HepG2 (cell line): ENCODE data around the gene CMC1.

Source experiments
- ATF7 ChIP-seq, 2 experiments: fragments of 450-650 bp in 1 of 2; sonication (generic) in 1 of 2; formaldehyde crosslinking in 1 of 2; IDR thresholded peaks; 2 replicates each; pipeline versions ENCODE4 v1.4.0 to v1.6.1; 2016 to 2020; ENCODE audit warnings: antibody characterized with exemption in 1 of 2, mild to moderate bottlenecking in 1 of 2, missing genetic modification reagents in 1 of 2
- FOXJ3 ChIP-seq: sonication (generic); formaldehyde crosslinking; IDR thresholded peaks from 2 replicates; pipeline ENCODE4 v1.4.0; 2020; ENCODE audit warnings: missing genetic modification reagents, mild to moderate bottlenecking, borderline replicate concordance
- IKZF1 ChIP-seq: fragments of 450-650 bp; IDR thresholded peaks from 2 replicates; pipeline ENCODE4 v1.7.1; 2016
- KAT7 ChIP-seq: IDR thresholded peaks from 2 replicates; pipeline ENCODE4 v1.6.1; 2018; ENCODE audit warnings: borderline replicate concordance, missing compliant biosample characterization
- PPARG ChIP-seq: conservative IDR thresholded peaks from 2 replicates; pipeline ENCODE4 v1.6.1; 2016; ENCODE audit warnings: missing biosample characterization, missing genetic modification reagents
- TF ChIP-seq, protein P1 (sequence below): sonication (generic); formaldehyde crosslinking; IDR thresholded peaks from 2 replicates; pipeline ENCODE4 v1.5.0; 2020; ENCODE audit warnings: mild to moderate bottlenecking, missing genetic modification reagents, moderate library complexity
- TF ChIP-seq, protein P2 (sequence below): sonication (generic); formaldehyde crosslinking; IDR thresholded peaks from 2 replicates; pipeline ENCODE4 v1.5.0; 2020; ENCODE audit warnings: missing genetic modification reagents
- TF ChIP-seq, protein P3 (sequence below): sonication (generic); formaldehyde crosslinking; IDR thresholded peaks from 2 replicates; pipeline ENCODE4 v1.4.0; 2020; ENCODE audit warnings: missing genetic modification reagents

DNA sequence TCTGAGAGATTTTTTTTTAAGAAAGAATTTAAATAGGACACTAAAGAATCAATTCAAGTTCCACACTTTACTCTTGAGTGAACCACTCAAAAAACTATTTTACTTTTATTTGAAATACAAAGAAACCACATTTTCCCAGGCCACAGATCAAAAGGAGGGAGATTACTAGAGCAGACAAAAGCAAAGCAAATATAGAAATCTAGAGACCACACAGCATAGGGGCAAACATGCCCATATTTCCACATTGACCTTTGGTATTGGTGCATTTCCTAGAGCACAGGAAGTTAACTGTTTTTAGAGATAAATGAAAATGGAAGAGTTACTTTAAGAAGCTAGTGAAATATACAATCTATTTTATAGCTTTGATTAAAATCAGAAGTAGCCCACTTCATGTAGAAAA lies 79.6 kb downstream of the CMC1 start:
- TF ChIP-seq, protein P1, sequence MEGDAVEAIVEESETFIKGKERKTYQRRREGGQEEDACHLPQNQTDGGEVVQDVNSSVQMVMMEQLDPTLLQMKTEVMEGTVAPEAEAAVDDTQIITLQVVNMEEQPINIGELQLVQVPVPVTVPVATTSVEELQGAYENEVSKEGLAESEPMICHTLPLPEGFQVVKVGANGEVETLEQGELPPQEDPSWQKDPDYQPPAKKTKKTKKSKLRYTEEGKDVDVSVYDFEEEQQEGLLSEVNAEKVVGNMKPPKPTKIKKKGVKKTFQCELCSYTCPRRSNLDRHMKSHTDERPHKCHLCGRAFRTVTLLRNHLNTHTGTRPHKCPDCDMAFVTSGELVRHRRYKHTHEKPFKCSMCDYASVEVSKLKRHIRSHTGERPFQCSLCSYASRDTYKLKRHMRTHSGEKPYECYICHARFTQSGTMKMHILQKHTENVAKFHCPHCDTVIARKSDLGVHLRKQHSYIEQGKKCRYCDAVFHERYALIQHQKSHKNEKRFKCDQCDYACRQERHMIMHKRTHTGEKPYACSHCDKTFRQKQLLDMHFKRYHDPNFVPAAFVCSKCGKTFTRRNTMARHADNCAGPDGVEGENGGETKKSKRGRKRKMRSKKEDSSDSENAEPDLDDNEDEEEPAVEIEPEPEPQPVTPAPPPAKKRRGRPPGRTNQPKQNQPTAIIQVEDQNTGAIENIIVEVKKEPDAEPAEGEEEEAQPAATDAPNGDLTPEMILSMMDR (CRISPR knock-in tag) = no peak
- TF ChIP-seq IKZF1 (no peak), PPARG (CRISPR knock-in tag) (peak; percentile 79; the same call in 1 of the 2 replicates), KAT7 (CRISPR knock-in tag) (no peak), ATF7 (IDR thresholded peaks at IDR 0.05) (no peak), ATF7 (CRISPR knock-in tag; IDR thresholded peaks at IDR 0.05) (no peak), FOXJ3 (CRISPR knock-in tag) (peak; percentile 43; the same call in 1 of the 2 replicates)
- TF ChIP-seq, protein P2, sequence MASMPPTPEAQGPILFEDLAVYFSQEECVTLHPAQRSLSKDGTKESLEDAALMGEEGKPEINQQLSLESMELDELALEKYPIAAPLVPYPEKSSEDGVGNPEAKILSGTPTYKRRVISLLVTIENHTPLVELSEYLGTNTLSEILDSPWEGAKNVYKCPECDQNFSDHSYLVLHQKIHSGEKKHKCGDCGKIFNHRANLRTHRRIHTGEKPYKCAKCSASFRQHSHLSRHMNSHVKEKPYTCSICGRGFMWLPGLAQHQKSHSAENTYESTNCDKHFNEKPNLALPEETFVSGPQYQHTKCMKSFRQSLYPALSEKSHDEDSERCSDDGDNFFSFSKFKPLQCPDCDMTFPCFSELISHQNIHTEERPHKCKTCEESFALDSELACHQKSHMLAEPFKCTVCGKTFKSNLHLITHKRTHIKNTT (CRISPR knock-in tag) = no peak
- TF ChIP-seq, protein P3, sequence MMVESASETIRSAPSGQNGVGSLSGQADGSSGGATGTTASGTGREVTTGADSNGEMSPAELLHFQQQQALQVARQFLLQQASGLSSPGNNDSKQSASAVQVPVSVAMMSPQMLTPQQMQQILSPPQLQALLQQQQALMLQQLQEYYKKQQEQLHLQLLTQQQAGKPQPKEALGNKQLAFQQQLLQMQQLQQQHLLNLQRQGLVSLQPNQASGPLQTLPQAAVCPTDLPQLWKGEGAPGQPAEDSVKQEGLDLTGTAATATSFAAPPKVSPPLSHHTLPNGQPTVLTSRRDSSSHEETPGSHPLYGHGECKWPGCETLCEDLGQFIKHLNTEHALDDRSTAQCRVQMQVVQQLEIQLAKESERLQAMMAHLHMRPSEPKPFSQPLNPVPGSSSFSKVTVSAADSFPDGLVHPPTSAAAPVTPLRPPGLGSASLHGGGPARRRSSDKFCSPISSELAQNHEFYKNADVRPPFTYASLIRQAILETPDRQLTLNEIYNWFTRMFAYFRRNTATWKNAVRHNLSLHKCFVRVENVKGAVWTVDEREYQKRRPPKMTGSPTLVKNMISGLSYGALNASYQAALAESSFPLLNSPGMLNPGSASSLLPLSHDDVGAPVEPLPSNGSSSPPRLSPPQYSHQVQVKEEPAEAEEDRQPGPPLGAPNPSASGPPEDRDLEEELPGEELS (CRISPR knock-in tag) = peak; percentile 43; the same call in 1 of the 2 replicates
